ENCODE measurements around the gene AOPEP.

Gene AOPEP

GRCh38 chr9:94983552-94983951 lies 257.1 kb downstream of the AOPEP start:
- DNase-seq (ENCODE audit: low read depth in 1 of 2, low spot score in 1 of 2): no peak

GRCh38 chr9:94984891-94985476 lies 258.5 kb downstream of the AOPEP start:
- no peak for DNase-seq (ENCODE audit: low read depth in 1 of 2, low spot score in 1 of 2)

GRCh38 chr9:94985649-94986048 lies 259.1 kb downstream of the AOPEP start:
- no peak for DNase-seq (ENCODE audit: low read depth in 1 of 2, low spot score in 1 of 2)

- DNase-seq (ENCODE audit: low read depth in 1 of 2, low spot score in 1 of 2): no peak
Measured at GRCh38 chr9:94987731-94988130, 261.2 kb downstream of the AOPEP start.

GRCh38 chr9:94990897-94991561 lies 264.5 kb downstream of the AOPEP start:
- DNase-seq (ENCODE audit: low read depth in 1 of 2, low spot score in 1 of 2): no peak

GRCh38 chr9:94991961-94992907 lies 265.7 kb downstream of the AOPEP start:
- DNase-seq (ENCODE audit: low read depth in 1 of 2, low spot score in 1 of 2): no peak

GRCh38 chr9:94993160-94993820 lies 266.8 kb downstream of the AOPEP start:
- DNase-seq (ENCODE audit: low read depth in 1 of 2, low spot score in 1 of 2): no peak

GRCh38 chr9:94993821-94994165 lies 267.3 kb downstream of the AOPEP start:
- no peak for DNase-seq (ENCODE audit: low read depth in 1 of 2, low spot score in 1 of 2)

- no peak for DNase-seq (ENCODE audit: low read depth in 1 of 2, low spot score in 1 of 2)
Measured at GRCh38 chr9:94995048-94995693, 268.7 kb downstream of the AOPEP start.

GRCh38 chr9:94996641-94997040 lies 270.1 kb downstream of the AOPEP start:
- DNase-seq (ENCODE audit: low read depth in 1 of 2, low spot score in 1 of 2): no peak

GRCh38 chr9:94997727-94998126 lies 271.2 kb downstream of the AOPEP start:
- DNase-seq (ENCODE audit: low read depth in 1 of 2, low spot score in 1 of 2): no peak

- DNase-seq (ENCODE audit: low read depth in 1 of 2, low spot score in 1 of 2): no peak
Measured at GRCh38 chr9:94999832-95000231, 273.3 kb downstream of the AOPEP start.

GRCh38 chr9:95000821-95001220 lies 274.3 kb downstream of the AOPEP start:
- DNase-seq (ENCODE audit: low read depth in 1 of 2, low spot score in 1 of 2): no peak

GRCh38 chr9:95001720-95002119 lies 275.2 kb downstream of the AOPEP start:
- DNase-seq (ENCODE audit: low read depth in 1 of 2, low spot score in 1 of 2): no peak

- DNase-seq (ENCODE audit: low read depth in 1 of 2, low spot score in 1 of 2): no peak
Measured at GRCh38 chr9:95003689-95004410, 277.4 kb downstream of the AOPEP start.

- no peak for DNase-seq (ENCODE audit: low read depth in 1 of 2, low spot score in 1 of 2)
Measured at GRCh38 chr9:95004411-95005277, 278.1 kb downstream of the AOPEP start.

GRCh38 chr9:95005278-95006143 lies 279.0 kb downstream of the AOPEP start:
- no peak for DNase-seq (ENCODE audit: low read depth in 1 of 2, low spot score in 1 of 2)

GRCh38 chr9:95007226-95007869 lies 280.8 kb downstream of the AOPEP start:
- DNase-seq (ENCODE audit: low read depth in 1 of 2, low spot score in 1 of 2): no peak
